Tibial nerve (tissue), 4 donors: Measurements from ENCODE around the gene SLC35B2.

ENCODE experiments used
- EP300 ChIP-seq, 2 donors: sonication (generic); formaldehyde crosslinking; IDR thresholded peaks; one replicate each; pipeline ENCODE4 v1.6.1; 2017; ENCODE audit warnings: antibody characterized with exemption in 2 of 2, mild to moderate bottlenecking in 1 of 2
- POLR2A ChIP-seq, 2 donors: fragments of 450-650 bp; IDR thresholded peaks; one replicate each; pipeline ENCODE4 v1.6.1; 2017; ENCODE audit warnings: antibody characterized with exemption in 2 of 2, mild to moderate bottlenecking in 2 of 2, moderate library complexity in 2 of 2
- TF ChIP-seq, protein P1 (sequence below), 5 experiments: fragments of 200-600 bp in 3 of 5; fragments of 450-650 bp in 2 of 5; sonication (generic) in 3 of 5; IDR thresholded peaks; one replicate each; pipeline ENCODE4 v1.5.1; 2016 to 2019; ENCODE audit warnings: antibody characterized with exemption in 5 of 5, mild to moderate bottlenecking in 3 of 5, moderate library complexity in 2 of 5

DNA sequence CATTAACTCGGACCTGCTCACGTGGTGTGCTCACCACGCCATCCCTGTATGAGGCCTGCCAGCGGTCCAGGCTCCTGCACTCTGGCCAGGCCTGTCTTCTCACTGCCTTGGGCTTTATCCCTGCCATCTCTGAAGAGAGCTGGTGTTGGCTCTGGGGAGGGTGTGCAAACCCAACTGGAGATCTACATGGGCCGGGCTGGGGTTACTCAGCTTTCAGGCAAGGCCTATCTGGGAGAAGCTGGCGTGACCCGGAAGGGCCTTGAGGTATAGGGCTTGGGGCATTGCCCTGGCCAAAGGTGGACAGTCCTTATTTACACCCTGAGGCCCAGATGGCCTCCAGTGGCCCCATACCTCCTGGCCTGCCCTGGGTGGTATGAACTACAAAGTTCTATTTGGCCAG lies 28.9 kb downstream of the SLC35B2 start:
- TF ChIP-seq, protein P1, sequence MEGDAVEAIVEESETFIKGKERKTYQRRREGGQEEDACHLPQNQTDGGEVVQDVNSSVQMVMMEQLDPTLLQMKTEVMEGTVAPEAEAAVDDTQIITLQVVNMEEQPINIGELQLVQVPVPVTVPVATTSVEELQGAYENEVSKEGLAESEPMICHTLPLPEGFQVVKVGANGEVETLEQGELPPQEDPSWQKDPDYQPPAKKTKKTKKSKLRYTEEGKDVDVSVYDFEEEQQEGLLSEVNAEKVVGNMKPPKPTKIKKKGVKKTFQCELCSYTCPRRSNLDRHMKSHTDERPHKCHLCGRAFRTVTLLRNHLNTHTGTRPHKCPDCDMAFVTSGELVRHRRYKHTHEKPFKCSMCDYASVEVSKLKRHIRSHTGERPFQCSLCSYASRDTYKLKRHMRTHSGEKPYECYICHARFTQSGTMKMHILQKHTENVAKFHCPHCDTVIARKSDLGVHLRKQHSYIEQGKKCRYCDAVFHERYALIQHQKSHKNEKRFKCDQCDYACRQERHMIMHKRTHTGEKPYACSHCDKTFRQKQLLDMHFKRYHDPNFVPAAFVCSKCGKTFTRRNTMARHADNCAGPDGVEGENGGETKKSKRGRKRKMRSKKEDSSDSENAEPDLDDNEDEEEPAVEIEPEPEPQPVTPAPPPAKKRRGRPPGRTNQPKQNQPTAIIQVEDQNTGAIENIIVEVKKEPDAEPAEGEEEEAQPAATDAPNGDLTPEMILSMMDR (IDR thresholded peaks at IDR 0.05), result no peak
- TF ChIP-seq POLR2A (IDR thresholded peaks at IDR 0.05) (no peak), EP300 (IDR thresholded peaks at IDR 0.05) (no peak)
